Kidney tubule cell (primary cell): ENCODE results near the gene SLC25A43.

Source experiments
- DNase-seq: peaks from one replicate; pipeline ENCODE4 v3.0.0-alpha.2; 2018; ENCODE audit warnings: low spot score

Gene SLC25A43

GRCh38 chrX:119500061-119500800, 101.1 kb downstream of the SLC25A43 start:
- DNase-seq: no peak

DNA sequence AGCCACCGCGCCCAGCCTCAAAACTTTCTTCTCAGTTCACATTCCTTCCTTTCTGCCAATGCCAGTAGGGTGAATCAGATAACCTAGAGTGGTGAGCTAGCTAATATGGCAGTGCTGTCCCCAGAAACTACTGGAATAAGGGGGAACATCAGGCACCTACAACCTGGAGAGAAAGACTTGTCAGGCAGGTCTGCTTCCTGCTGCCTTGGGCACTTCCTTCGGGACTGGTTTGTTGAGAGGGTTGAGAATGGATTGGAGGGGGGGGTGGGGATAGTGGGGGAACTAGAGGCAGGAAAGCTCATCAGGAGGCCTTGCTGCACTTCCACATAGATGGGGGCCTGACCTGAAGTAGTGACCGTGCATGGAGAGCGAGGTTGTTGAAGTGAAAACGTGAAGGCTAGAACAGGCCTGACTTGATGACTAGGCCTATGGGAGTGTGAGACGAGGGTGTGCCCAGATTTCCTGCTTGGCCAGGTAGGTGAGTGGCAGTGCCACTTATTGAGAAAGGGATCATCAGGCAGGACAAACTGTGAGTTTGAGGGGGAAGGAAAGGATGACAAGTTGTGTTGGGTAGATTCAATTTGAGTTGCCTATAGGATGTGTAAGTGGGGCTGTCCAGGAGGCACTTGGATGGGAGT, 102.5 kb downstream of the SLC25A43 start:
- DNase-seq: peak; percentile 29

GRCh38 chrX:119502727-119503483, 103.8 kb downstream of the SLC25A43 start:
- DNase-seq: peak; percentile 72

- peak; percentile 91 for DNase-seq
Observed at GRCh38 chrX:119503484-119503861, 104.3 kb downstream of the SLC25A43 start.
